OCI-LY3 (cell line): ENCODE measurements around the gene SLC27A4.

ENCODE experiments used
- CTCF ChIP-seq: fragments of 200-600, 300-600 bp; sonication (generic); IDR thresholded peaks from 2 replicates; pipeline ENCODE4 v1.5.1; 2014; ENCODE audit warnings: antibody characterized with exemption, low read length, low read depth
- EZH2phosphoT487 ChIP-seq: fragments of 200-600 bp; shearing (Covaris generic); IDR thresholded peaks from 2 replicates; pipeline ENCODE4 v1.6.1; 2018; ENCODE audit warnings: antibody characterized with exemption, mixed run types, low read depth

GRCh38 chr9:128324401-128324800 is 15.9 kb upstream of the SLC27A4 start:
- TF ChIP-seq CTCF: no peak
- TF ChIP-seq EZH2phosphoT487: no peak
